Urinary bladder (tissue), 4 donors: ENCODE data around the gene GINS2. TPM values are rescaled to one million over a fixed set of nuclear protein-coding genes. Genes with fewer than 3 reads are reported as not detected.
A peak's percentile ranks its signal among the peaks of the same experiment; 100 is the strongest.

Source experiments
- DNase-seq: peaks from one replicate; pipeline ENCODE4 v3.0.0-alpha.2; 2015; ENCODE audit errors: extremely low spot score
- H3K27ac ChIP-seq: one replicate; pipeline ENCODE4 v1.5.1; 2013; ENCODE audit warnings: low read depth, mild to moderate bottlenecking, moderate library complexity
- H3K36me3 ChIP-seq: one replicate; pipeline ENCODE4 v1.6.1; 2013; ENCODE audit warnings: mild to moderate bottlenecking, moderate library complexity; ENCODE audit not compliant: insufficient read depth
- H3K4me1 ChIP-seq: one replicate; pipeline ENCODE4 v1.6.1; 2013; ENCODE audit warnings: mild to moderate bottlenecking, moderate library complexity; ENCODE audit not compliant: insufficient read depth
- H3K4me3 ChIP-seq: one replicate; pipeline ENCODE4 v1.5.1; 2013; ENCODE audit warnings: low read depth, low read length
- WGBS: extraction: QIAGEN DNeasy Blood & Tissue Kit; methylation state at CpG from one replicate; pipeline ENCODE4 v1.1.7; 2013; 5-methylcytosine and 5-hydroxymethylcytosine counted together
- polyA plus RNA-seq: library from polyadenylated mRNA; stranded (reverse); fragments of 200-250 nt; gene quantifications from one replicate; pipeline ENCODE4 v1.2.3, GENCODE V29; 2013
- total RNA-seq: library from RNA; depleted of rRNA; stranded (reverse); fragments of >200 nt; gene quantifications from one replicate; pipeline ENCODE4 v1.2.3, GENCODE V29; 2014
- donor health status: healthy with polysubstance abuse.
- donor health status: healthy.

Gene GINS2
- total and polyA plus RNA-seq, 2 donors, result 0.82 to 6.9 TPM

- WGBS, result 86% methylated on average over 20 of the region's 20 CpGs
- no peak for DNase-seq
- no peak overlapping the region for H3K27ac ChIP-seq
Measured at GRCh38 chr16:85722128-85722893, 33.6 kb upstream of the GINS2 start.

DNA sequence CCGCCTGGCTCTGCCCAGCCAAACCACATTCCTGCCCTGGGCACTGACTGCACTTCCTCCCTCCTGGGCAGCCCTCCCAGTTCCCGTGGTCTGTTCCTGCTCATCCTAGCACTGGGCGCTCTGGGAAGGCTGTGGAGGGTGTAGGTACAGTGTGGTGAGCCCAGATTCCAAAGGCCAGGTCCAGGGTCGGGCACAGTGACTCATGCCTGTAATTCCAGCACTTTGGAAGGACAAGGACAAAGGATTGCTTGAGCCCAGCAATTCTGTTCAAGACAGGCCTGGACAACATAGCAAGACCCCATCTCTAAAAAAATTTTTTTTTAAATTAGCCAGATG lies 31.5 kb upstream of the GINS2 start:
- Histone ChIP-seq H3K4me1 (no peaks in the 10 kb centered on the region), H3K4me3 (no peak overlapping the region), H3K36me3 (no peaks in the 10 kb centered on the region), H3K27ac (no peak overlapping the region)
- 89% methylated on average over 4 of the region's 4 CpGs for WGBS
- no peak for DNase-seq

More at GRCh38 chr16:85722128-85722893, 33.6 kb upstream of the GINS2 start:
- no peak overlapping the region for H3K4me3 ChIP-seq
- no peaks in the 10 kb centered on the region for H3K4me1 ChIP-seq
- H3K36me3 ChIP-seq, result no peaks in the 10 kb centered on the region

DNA sequence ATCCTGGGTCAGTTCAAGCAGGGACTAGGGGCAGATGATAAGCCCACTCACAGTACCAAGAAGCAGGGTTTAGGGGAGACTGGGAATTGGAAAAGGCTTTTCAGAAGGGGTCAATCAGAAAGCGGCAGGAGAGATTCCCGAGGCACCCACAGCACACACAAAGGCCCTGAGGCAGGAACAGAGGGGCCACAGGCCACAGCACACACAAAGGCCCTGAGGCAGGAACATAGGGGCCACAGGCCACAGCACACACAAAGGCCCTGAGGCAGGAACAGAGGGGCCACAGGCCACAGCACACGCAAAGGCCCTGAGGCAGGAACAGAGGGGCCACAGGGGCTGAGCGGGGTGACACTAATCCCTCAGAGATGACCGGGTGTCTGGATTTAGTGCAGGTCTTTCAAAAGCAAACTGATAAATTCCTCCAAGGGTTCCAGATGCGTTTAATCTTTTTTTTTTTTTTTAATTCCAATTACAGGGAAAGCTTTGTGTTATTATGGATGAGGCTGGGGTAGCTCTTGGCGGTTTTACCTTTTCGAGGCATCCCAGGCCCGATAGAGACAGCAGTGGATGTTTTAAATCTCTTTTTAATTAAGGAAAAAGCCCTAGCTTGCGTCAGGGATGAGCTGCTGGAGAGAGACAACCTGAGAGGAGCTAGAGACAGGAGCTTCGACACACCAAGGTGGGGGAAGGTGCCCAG lies 31.0 kb upstream of the GINS2 start:
- no peak for DNase-seq
- Histone ChIP-seq H3K27ac (no peak overlapping the region), H3K36me3 (no peaks in the 10 kb centered on the region), H3K4me3 (no peak overlapping the region), H3K4me1 (no peaks in the 10 kb centered on the region)
- 90% methylated on average over 11 of the region's 11 CpGs for WGBS

DNA sequence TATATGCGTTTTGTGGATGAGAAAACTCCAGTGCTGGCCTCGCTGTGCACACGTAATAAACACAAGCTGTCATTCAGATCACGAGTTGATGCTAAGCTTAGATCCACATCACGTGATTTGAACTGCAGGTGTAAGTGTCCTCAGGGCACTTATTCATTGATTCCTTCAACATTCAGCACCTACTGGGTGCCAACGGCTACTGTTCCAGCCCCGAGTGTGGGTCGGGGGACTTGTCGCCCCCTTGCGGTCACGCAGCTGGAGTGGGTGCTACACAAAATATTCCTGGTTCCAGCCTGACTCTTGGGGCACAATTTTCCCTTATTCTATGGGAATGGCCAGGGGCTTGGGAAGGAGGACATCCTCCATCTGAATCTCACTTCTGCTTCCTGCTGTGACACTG lies 29.9 kb upstream of the GINS2 start:
- 51% methylated on average over 11 of the region's 11 CpGs for WGBS
- Histone ChIP-seq H3K36me3 (no peaks in the 10 kb centered on the region), H3K27ac (no peak overlapping the region), H3K4me3 (no peak overlapping the region), H3K4me1 (no peaks in the 10 kb centered on the region)
- no peak for DNase-seq

- H3K27ac ChIP-seq, result no peak overlapping the region
- H3K36me3 ChIP-seq, result no peaks in the 10 kb centered on the region
- no peak for DNase-seq
- H3K4me3 ChIP-seq, result no peak overlapping the region
- no peaks in the 10 kb centered on the region for H3K4me1 ChIP-seq
- 51% methylated on average over 6 of the region's 6 CpGs for WGBS
Measured at GRCh38 chr16:85718153-85718477, 29.4 kb upstream of the GINS2 start.

DNA sequence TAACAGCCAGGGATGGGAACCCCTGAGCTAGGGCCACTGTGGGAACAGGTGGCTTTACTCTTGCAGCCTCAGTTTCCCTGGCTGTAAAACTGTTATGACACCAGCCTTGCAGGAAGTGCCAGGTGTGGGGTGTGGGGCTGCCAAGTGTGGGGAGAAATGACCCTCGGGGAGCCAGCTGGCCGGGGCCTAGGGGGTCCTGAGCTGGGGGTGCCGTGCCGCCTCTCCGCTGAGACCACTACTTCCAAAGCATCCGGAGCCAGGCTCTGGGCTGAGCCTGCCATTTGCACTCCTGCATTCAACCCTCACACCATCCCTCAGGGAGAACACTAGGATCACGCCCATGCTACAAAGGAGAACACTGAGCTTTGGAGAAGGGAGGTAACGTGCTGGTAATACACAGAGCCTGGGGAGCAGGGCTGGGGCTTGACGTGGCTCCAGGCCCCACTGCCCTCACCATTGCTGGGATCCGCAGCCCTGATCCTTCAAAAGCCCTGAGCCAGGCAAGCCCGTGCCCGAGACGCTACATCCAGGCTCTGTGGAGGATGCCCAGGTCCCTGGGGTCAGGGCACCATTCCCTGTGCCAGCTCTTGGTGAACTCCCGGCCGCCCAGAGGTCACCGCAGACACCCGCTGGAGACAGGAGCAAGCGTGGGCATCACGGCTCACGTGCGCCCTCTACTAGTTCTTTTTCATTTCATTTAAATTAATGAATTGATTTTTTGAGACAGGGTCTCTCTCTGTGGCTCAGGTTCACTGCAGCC lies 28.8 kb upstream of the GINS2 start:
- no peak for DNase-seq
- 45% methylated on average over 21 of the region's 21 CpGs for WGBS
- H3K27ac ChIP-seq, result no peak overlapping the region

DNA sequence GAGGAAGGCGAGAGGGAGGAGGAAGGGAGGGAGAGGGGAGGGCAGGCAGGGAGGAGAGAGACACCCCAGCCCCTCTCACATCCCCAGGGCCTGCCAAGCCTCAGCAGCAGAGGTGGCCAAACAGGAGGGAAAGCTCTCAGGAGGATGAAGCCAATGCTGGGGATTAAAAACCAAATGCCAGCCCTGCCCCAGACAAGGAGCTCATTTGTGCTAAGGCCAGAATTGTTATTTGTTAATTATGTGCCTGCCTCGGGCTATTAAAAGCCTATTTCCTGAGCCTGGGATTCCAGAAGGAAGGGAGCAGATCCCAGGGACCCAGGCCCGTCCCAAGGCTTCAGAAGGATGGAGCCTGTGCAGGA lies 27.9 kb upstream of the GINS2 start:
- 53% methylated on average over 3 of the region's 3 CpGs for WGBS
- DNase-seq, result no peak
- peaks cover 1% of the 10 kb centered on the region for H3K36me3 ChIP-seq
- H3K4me1 ChIP-seq, result no peaks in the 10 kb centered on the region
- H3K4me3 ChIP-seq, result no peak overlapping the region
- no peak overlapping the region for H3K27ac ChIP-seq

More for the DNA sequence above, 28.8 kb upstream of the GINS2 start:
- no peak overlapping the region for H3K4me3 ChIP-seq
- H3K4me1 ChIP-seq, result no peaks in the 10 kb centered on the region
- H3K36me3 ChIP-seq, result peaks cover 1% of the 10 kb centered on the region

DNA sequence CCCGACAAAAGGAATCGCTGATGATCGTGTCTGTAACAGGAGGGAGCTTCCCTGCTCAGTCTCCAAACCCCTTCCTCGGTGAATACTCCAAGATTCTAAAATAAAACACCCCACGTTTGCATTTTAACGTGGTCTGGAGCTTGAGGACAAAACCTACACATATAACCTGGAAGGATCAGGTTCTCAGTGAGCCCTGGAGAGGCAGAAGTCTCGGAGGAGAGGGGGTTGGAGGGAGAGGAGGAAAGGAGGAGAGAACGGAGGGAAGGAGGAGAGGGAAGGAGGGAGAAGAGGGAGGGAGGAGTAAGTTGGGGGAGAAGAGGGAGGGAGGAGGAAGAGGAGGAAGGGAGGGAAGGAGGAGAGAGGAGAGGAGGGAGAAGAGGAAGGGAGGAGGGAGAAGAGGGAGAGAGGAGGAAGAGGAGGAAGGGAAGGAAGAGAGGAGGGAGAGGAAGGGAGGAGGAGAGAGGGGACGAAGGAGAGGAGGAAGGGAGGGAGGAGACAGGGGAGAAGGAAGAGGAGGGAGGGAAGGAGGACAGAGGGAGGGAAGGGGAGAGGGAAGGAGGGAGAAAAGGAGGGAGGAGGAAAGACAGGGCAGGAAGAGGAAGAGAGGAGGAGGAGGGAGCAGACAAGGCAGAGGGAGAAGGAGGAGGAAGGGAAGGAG lies 27.4 kb upstream of the GINS2 start:
- H3K36me3 ChIP-seq, result peaks cover 1% of the 10 kb centered on the region
- WGBS, result 26% methylated on average over 9 of the region's 9 CpGs
- H3K27ac ChIP-seq, result peak overlapping the region; percentile 12
- H3K4me3 ChIP-seq, result no peak overlapping the region
- no peaks in the 10 kb centered on the region for H3K4me1 ChIP-seq
- no peak for DNase-seq

DNA sequence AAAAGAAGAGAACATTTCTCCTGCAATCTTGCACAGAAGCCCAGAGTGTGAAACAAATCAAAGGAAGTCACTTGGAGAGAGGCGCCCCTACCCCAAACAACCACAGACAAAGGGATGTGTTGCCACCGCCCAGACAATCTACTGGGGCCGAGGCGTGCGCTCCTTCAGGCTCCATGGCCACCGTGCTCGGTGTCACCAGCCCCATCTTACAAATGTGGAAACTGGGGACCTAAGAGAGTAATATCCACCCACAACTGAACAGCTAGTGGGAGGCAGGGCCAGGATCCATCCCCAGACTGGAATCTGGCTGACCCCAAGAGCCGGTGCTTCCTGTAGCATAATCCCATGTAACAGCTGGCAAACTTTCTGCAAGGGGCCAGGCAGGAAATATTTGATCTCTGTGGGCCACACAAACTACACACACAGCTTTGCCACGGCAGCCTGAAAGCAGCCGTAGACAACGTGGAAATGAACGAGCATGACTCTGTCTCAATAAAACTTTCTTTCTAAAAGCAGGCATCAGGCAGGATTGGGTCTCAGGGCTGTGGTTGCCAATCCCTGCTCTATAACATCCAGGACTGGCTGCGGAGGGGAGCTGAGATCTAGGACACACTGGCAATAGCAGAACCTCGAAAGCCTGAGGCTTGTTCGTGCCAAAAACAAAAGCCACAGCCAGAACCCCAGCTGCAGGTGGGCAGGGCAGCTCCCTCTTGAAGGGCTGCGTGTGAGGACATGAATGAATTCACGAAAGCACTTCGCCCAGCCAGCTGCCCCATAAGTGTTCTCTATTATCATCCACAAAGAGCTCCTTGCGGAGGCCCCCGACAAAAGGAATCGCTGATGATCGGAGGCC lies 26.6 kb upstream of the GINS2 start:
- no peak for DNase-seq
- H3K4me1 ChIP-seq, result no peaks in the 10 kb centered on the region
- H3K36me3 ChIP-seq, result peaks cover 1% of the 10 kb centered on the region
- 48% methylated on average over 22 of the region's 22 CpGs for WGBS
- H3K4me3 ChIP-seq, result no peak overlapping the region
- no peak overlapping the region for H3K27ac ChIP-seq

GRCh38 chr16:85712801-85713200 lies 24.0 kb upstream of the GINS2 start:
- DNase-seq, result no peak
- Histone ChIP-seq H3K4me3 (no peak overlapping the region), H3K36me3 (peaks cover 1% of the 10 kb centered on the region), H3K27ac (no peak overlapping the region), H3K4me1 (no peaks in the 10 kb centered on the region)
- WGBS, result 68% methylated on average over 9 of the region's 9 CpGs

- Histone ChIP-seq H3K4me1 (no peaks in the 10 kb centered on the region), H3K4me3 (no peak overlapping the region), H3K27ac (no peak overlapping the region), H3K36me3 (peaks cover 1% of the 10 kb centered on the region)
- no peak for DNase-seq
- 97% methylated on average over 6 of the region's 6 CpGs for WGBS
Measured at GRCh38 chr16:85711982-85712587, 23.3 kb upstream of the GINS2 start.

GRCh38 chr16:85710732-85711131 lies 22.0 kb upstream of the GINS2 start:
- Histone ChIP-seq H3K27ac (no peak overlapping the region), H3K4me3 (no peak overlapping the region), H3K36me3 (peaks cover 1% of the 10 kb centered on the region), H3K4me1 (no peaks in the 10 kb centered on the region)
- 94% methylated on average over 9 of the region's 9 CpGs for WGBS
- no peak for DNase-seq
